ENCODE data around the gene GCK.

Gene GCK

DNA sequence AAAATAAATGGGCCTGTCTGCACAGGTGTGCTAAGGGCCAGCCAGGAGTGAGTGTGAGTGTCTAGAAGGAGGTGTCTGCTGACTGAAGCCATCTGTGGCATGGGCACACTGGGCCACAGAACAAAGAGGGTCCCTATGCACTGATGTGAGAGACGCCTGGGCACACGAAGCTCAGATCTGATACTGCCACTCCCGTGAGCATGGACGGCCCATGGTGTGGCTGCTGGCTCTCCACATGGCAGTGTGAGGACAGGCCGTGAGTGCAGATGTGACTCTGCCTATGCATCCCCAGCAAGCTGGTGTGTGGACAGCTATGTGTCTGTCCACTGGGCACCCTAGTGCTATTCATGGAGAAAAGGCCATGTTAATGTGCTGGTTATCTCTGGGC is 35.3 kb downstream of the GCK start:
- DNase-seq: no peak

DNA sequence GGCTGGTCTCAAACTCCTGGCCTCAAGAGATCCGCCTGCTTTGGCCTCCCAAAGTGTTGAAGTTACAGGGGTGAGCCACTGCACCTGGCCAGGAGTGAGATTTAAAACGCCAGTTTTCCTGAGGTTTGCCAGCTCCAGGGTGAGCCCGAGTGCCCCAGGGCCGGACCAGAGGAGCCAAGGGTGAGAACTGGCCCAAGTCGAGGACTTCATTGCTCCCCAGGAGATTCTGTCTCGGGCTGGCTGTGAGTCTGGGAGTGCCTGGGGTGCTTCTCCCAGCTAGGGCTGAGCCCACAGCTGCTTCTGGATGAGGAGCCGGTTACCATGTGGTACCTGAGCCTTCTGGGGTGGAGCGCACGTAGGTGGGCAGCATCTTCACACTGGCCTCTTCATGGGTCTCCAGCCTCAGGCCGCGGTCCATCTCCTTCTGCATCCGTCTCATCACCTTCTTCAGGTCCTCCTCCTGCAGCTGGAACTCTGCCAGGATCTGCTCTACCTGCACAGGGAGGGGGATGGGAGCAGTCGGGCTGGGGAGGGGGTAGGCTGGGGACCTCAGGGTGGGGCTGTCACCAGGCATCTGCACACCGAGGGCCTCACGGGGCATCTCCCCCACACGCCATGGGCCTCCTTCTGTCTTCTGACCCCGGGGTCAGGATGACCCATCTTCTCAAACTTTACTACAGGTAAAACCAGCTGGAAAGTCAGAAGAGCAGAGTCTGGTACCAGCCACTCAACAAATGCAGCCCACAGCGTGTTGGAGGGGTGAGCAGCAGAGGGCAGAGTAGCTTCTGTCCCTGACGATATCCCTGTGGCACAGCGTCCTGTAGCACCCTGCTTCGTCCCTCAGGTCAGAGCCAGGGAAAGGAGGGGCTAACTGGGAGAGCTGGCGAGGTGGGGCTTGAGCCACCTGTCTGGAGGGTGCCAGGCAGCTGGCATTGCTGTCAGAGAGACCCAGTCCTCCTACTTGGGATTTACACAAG is 36.0 kb downstream of the GCK start:
- no peak for DNase-seq

DNA sequence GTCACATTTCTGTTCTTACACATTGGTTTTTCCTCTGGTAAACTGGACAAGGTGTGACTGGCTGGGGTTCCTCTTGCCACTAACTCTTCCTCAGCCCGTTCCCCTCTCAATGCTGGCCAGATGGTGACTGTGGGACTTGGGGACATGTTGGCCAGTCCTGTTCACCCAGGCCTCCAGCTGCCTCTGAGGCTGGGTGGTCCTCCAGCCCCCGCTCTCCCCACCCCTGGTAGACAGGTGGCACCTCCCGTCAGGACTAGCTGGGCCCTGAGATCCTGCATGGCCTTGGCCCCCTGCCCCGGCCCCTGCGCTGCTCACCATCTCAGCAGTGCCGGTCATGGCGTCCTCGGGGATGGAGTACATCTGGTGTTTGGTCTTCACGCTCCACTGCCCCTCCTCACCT is 37.3 kb downstream of the GCK start:
- DNase-seq: no peak

DNA sequence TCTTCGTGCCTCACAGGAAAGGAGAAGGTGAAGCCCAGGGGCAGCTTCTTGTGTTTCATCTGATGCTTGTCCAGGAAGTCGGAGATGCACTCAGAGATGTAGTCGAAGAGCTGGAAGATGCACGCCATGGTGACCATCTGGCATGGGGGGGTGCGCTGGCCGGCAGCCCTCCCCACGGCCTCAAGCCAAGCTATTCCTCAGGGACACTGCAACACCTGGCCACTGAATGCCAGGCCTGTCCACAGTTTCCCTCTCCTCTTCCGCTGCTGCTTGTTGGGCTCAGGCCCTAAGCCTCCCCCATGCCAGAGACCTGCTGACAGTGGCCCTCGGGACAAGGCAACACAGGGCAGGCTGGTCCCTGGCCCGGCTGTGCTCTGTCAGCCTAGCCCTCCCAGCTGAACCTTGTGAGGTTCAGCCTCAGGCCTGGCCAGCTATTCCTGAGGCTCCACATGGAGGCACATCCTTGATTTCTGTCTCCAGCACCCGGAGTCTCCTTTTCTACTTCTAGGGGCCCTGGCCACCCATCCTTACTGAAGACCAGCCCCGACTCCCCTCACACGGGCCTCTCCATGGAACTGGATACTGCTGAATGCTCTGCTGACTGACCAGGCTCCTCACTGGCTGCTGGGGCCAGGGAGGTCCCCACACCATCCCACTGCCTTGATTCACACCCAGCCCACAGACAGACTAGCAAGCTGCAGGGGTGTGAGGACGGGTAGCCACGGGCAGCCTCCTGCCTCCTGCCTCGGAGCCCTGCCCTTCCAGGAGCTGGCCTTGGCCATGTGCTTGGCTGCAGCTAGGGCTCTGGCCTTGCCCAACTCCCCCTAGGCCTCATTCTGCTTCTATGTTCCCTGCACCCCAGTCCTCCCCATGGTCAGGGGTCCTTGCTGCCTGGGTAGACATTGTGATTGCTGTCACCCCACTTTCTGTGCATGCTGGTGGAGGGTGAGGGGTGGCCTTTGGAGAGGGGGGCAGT is 38.0 kb downstream of the GCK start:
- DNase-seq: no peak

DNA sequence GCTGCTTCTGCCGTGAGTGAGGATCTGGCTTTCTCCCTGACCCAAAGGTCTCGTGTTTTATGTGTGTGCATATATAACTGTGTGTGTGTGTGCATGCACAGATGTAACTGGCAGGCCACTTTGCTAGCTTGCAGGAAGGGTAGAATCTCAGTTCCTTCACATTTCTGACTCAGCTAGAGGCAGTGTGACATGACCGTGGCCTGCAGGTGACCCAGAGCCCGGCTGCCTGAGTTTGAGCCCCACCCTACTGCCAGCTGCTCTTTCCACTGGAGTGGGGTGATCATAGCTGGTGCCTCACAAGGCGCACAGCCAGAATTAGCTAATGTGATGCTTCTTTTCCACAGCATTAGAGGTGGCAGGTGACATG is 38.8 kb downstream of the GCK start:
- no peak for DNase-seq

DNA sequence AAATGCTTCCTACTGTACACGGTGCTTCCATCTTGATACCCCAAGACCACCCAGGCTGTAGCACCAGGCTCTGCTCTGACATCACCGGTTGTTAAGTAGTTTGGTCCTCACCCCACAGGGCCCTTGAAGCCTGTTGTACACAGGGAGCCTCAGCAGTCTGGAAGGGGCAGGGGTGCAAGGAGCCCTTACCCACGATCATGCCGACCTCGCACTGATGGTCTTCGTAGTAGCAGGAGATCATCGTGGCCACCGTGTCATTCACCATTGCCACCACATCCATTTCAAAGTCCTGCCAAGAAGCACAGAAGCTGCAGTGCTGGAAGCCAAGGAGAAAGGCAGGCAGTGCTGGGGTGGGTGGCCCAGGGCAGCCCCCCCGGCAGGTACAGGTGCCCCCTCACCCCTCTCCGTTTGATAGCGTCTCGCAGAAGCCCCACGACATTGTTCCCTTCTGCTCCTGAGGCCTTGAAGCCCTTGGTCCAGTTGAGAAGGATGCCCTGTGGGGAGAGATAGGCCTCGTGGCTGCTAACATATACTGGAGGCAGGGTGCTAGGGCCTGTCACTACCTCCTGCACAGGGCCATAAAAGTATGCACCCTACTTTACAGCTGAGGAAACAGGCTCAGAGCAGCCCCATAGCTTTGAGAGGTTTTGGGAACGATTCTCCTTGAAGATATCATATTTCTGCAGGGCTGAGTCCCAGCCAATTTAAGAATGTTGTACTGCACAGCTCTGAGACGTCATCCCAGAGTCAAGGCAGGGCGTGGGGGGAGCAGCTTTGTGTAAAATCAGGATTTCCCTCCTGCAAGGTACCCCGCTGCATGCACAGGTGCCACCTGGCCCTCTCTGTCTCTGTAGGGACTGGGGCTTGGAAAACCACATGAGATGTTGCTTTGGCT is 39.4 kb downstream of the GCK start:
- no peak for DNase-seq

DNA sequence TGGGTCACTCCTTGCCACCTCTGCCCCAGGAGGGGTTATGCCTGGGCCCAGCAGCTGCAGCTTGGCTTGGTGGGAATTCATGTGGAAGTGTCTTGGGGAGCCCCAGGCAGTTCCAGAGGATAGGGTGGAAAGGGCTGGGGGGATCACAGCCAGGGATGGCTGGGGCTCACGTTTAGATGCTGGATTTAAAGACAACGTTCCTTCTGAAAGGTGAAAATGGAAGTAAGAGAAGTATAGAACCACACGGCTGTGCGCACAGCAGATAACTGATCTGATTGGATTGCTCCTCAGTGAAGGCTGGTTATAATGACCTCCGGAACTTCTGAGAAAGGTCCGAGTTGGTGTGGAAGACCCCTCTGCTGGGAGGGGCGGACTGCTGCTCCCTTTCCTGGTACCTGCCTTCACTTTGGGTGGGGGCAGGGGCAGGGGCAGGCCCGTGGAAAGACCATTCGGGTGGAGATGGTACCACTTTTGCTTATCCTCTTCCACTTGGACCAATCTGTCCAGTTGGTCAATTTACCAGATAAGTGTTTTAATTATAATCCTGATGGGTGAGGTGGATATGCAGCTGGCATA is 40.2 kb downstream of the GCK start:
- DNase-seq: no peak

DNA sequence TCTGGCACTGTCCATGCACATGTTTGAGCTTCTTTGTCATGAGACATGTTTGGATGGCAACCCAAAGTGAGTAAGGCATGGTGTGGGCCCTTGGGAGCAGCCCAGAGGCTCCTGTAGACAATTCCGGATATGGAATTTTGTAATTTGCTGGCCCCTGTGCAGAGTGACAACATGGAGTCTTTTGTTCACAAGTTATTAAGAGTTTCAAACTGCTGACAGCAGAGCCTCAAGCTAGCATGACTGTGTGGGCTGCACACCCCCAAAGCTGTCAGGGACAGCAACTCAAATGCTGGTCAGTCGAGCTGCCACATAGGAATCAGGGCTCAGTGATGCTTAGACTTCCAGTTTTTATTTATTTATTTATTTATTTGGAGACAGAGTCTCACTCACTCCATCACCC is 41.1 kb downstream of the GCK start:
- no peak for DNase-seq

DNA sequence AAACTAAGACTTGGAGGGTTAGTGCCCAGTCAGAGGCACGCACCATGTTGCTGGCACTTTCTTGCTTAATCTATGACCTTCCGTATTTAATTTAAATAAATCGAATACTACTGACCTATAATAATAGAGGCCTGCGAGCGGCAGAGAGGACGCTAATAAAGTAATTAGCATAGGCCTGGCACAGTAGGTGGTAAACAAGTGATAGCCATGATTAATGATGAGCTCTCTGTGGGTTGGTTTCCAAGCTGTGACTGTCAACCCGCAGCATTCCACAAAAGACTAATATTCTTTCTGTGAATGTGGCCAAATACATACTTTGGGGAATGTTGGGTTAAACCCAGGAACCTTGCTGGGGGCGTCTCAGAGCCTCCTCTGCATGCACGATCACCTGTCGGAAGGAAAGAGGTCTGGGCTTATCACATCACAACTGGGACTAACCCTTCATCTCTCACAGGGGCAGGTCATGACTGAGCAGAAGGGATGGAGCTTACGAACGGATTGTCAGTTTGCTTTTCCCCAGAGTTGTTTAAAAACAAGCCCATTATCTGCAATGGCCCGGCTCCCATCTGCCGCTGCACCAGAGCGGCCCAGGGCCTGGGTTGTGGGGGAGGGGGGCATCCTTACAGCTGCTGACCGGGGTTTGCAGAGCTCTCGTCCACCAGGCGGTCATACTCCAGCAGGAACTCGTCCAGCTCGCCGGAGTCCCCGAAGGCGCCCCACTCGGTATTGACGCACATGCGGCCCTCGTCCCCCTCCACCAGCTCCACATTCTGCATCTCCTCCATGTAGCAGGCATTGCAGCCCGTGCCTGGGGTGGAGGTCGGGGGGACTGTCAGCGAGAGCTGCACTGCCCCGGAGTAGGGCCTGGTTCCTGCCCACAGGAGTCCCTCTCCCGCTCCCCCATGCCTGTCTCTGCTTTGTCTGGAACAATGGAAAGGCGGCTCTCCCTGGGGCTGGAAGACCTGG is 41.9 kb downstream of the GCK start:
- DNase-seq: no peak

DNA sequence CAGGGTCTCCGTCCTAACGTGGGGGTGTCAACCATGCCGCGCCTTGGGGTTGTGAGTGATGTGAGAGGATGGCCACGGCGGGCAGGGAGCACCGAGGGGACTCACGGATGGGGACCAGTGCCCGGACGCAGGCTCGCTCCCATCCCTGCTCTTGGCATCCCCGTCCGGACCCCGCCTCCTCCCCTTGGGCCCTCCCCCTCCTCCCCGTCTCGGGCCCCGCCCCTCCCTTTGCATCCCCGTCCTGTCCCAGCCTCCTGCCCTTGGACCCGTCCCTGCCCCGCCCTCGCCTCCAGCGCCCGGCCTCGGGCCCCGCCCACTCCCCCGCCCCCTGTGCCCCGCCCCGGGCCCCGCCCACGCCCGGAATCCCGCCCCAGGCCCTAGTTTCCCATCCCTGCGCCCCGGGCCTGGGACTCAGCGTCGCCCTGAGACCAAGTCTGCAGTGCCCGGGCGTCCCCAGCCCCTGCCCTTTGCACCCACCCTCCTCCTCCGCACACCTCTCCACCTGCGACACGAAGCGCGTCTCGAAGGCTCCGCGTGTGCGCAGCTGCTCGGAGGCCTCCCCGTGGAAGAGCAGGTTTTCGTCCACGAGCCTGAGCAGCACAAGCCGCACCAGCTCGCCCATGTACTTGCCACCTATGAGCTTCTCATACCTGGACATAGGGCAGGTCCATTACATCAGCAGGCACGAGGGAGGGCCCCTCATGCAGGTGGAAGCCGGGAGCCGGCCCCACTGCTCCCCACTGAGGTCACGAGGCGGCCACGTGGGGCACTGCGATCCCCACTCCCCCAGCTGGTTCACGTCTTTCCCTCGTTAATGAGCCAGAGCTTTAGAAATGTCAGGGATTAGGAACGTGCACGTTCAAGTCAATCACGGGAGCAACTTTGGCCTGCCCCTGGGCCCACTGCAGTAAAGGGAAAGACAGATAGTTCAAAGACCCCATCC is 43.0 kb downstream of the GCK start:
- peak; percentile 25 to 56 for DNase-seq

DNA sequence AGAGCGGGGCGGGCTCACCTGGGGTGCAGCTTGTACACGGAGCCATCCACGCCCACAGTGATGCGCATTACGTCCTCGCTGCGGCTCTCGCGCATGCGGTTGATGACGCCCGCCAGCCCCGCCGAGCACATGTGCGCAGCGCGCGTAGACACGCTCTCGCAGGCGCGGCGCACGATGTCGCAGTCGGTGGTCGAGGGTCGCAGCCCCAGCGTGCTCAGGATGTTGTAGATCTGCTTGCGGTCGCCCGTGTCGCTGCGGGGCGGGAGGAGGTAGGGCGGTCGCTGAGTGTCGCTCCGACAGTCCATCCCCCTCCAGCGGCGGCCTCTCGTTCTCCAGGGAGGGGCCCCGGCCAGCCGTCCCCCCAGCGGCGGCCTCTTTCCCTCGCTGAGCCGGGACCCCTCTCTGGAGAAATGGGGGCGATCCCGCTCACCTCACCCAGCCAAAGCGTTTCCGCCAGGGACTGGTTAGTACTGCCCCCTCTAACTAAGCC is 43.7 kb downstream of the GCK start:
- DNase-seq: peak; percentile 26 to 48

DNA sequence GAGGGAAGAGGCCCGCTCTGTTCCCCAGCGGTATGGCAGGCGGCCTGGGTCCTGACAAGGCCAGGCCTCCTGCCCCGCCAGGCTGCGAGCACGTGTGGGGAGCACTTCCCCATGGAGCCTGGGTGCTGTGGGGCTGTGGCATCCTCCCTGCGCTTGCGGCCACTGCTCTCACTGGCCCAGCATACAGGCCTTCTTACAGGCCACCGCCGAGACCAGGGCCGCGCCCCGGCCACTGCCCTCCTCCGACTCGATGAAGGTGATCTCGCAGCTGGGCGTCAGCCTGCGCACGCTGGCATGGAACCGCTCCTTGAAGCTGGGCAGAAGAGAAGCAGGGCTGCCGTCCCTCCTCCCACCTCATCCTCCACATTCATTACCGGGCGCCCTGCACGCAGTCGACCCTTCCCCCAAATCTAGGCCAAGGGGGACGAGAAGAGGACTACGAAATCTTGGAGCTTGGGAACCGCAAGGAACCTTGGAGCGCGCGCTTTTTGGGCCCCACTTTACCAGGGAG is 44.2 kb downstream of the GCK start:
- no peak for DNase-seq

DNA sequence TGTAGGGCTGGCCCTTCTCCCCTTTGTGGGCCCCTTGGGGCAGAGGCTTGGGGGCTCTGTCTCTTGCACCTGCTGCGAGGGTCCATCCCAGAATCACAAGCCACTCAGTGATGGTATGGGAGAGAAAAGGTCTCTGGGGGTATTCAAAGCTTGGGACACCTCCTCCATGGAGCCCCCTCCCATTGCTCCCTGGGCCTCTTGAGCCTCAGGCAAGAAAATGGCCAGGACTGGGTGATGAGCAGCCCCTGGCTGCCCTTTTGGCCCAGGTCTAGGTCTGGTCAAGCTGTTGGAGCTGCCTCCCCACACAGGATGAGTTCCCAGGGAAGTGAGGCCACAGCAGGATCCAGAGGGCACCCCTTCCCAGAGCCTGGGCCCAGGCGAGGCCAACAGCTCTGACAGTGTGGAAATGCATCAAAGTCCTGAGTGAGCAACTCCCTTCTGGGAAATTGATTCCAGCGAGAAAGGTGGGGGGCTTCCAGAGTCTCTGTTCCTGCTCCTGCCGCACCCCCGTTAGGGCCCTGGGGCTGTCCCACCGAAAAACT is 44.7 kb downstream of the GCK start:
- DNase-seq: no peak

DNA sequence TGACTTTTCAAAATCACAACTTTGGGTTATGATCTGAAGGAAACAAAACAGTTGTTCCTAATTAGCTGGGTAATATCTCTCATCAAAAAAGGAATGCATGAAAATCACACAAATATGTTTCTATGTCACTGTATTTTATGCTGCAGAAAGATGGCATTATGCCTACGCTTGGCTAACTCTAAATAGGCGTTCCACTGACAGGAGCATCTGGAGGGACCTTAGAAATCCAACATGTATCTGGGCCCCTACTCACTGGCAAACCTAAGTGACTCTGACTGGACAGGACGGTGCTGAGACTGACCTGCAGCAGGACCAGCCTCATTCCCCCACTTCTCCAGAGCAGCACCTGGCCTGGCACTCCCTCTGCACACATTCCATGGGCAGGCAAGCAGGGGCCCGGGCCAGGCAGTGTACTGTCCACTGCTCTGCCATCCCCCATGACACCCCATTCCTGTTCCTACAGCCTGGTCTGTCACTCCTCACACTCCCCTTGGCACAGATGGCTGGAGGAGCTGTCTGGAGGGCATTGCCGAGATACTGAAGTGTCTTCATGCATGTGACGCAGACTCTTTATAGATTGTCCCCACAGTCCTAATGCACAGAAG is 45.5 kb downstream of the GCK start:
- no peak for DNase-seq

DNA sequence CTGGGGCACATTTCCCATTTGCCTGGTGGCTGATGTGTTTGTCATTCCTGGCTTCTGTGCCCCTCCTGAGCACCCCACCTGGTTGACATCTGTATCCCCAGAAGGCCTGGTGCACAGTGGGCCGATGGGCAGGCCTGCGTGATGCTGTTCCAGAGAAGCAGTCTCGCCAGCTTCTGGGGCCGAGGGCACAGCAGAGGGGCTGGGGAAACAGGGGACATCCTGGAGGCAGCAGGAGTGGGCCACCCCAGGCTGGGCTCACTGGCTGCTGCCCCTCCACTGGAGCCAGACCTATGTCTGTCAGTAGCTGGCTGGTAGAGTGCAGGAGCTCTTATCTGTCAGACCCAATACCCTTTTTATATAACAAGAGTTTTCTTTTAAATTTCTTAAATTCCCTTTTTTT is 47.2 kb downstream of the GCK start:
- no peak for DNase-seq

DNA sequence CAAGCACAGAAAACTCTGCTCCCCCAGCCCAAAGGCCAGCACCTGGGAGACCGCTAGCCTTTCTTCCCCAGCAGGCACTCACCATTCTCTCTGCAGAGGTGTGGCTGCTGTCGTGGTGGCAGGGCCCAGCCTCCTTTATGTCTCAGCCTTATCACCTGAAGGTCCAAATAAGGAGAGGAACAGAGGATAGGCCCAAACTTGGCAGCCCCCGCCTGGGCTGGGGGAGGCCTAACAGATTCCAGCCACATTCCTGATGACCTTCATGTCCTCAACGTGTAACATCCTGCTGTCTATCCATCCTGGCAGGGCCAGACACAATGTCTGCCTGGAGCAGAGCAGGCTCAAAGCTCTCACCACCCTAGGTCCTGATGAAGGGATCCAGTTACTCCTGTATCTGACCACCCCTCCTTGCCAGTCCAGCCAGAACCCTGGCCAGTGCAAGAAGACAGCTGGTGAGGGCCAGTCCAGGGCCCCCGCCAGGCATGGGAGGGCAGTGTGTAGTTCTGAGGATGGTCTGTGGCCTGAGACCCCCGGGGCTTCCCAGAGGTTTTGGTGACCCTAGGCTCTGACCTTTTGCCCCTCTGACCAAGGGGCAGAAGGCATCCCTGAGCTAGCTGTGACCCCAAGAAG is 47.9 kb downstream of the GCK start, which contains the start of gene MYL7:
MYL7 (minus strand) TSS at position 112 of the 630 bp plus-strand sequence; CDS start at position 85, 27 bp downstream.
- DNase-seq: no peak

DNA sequence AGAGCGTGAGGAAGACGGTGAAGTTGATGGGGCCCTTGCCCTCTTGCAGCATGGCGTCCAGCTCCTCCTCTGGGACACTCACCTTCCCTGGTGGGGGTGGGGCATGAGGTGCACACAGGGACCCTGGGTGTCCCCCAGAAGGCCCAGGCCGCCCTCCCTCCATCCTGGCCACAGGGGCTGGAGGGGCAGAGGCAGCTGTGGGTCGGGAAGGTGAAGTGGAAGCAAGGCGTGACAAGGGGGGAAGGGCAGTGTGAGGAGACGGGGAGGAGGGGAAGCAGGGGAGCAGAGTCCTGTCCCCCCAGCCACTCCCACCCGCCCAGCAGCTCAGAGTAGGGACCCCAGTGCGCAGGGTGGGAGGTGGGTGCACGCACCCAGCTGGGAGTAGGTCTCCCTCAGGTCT is 48.9 kb downstream of the GCK start:
- no peak for DNase-seq

Measured in NCI-H1930 (cell line).